H1 (cell line): ENCODE results near the gene LPXN. TPM values are rescaled to one million over a fixed set of nuclear protein-coding genes. Genes with fewer than 3 reads are reported as not detected.

Experiments
- CTCF ChIA-PET: fragments of 300-600 bp; sonication (Branson Sonifier 250); formaldehyde crosslinking; loops from one replicate; lab custom pipeline; 2021; ENCODE audit not compliant: partially characterized antibody; lab: Charles Lee
- POLR2A ChIA-PET: fragments of 300-600 bp; sonication (Branson Sonifier 250); formaldehyde crosslinking; loops from one replicate; lab custom pipeline; 2021; ENCODE audit warnings: inconsistent platforms; ENCODE audit not compliant: partially characterized antibody; lab: Charles Lee
- DNase-seq, 2 experiments: peaks; one replicate each; pipeline versions ENCODE4 v3.0.0 to v3.0.0-alpha.2; 2010 to 2022; ENCODE audit warnings: low spot score in 2 of 2, low read depth in 1 of 2, mixed read lengths in 1 of 2
- FAIRE-seq: peaks from 2 replicates; lab custom pipeline; 2011; peaks lifted over from hg19 to GRCh38; lab: Jason Lieb, UNC
- H2AFZ ChIP-seq: 2 replicates; pipeline ENCODE4 v1.8.1; 2012; ENCODE audit warnings: low read length, inconsistent platforms
- H2AK5ac ChIP-seq: 2 replicates; pipeline ENCODE4 v1.6.1; 2013; ENCODE audit warnings: low read depth, low read length
- H2BK120ac ChIP-seq: replicated peaks from 2 replicates; pipeline ENCODE3; 2013; ENCODE audit warnings: low read depth, low read length, inconsistent platforms
- H2BK12ac ChIP-seq: 2 replicates; pipeline ENCODE4 v1.6.1; 2013; ENCODE audit warnings: low read depth, low read length
- H2BK15ac ChIP-seq: 2 replicates; pipeline ENCODE4 v1.6.1; 2013; ENCODE audit warnings: low read length
- H2BK20ac ChIP-seq: 2 replicates; pipeline ENCODE4 v1.6.1; 2013; ENCODE audit warnings: low read length
- H2BK5ac ChIP-seq: 2 replicates; pipeline ENCODE4 v1.6.1; 2013; ENCODE audit warnings: low read depth, low read length
- H3K14ac ChIP-seq: 2 replicates; pipeline ENCODE4 v1.6.1; 2013; ENCODE audit warnings: inconsistent platforms; ENCODE audit not compliant: insufficient read length
- H3K18ac ChIP-seq: 2 replicates; pipeline ENCODE4 v1.6.1; 2013; ENCODE audit warnings: low read length; ENCODE audit errors: extremely low read depth
- H3K23ac ChIP-seq: 2 replicates; pipeline ENCODE4 v1.6.1; 2013; ENCODE audit warnings: inconsistent platforms; ENCODE audit not compliant: insufficient read length
- H3K23me2 ChIP-seq: 2 replicates; pipeline ENCODE4 v1.6.1; 2013; ENCODE audit warnings: low read depth, low read length
- H3K27ac ChIP-seq: 2 replicates; pipeline ENCODE4 v1.6.1; 2011; ENCODE audit warnings: low read depth, low read length, inconsistent platforms
- H3K27me3 ChIP-seq, 4 experiments: replicated peaks in 1 of 4; 1 replicate in 1 of 4; 2 replicates in 3 of 4; pipeline versions ENCODE4 v1.6.1 to v1.8.1; 2011 to 2013; ENCODE audit warnings: low read length in 3 of 4, mild to moderate bottlenecking in 3 of 4, inconsistent platforms in 2 of 4, mixed read lengths in 2 of 4, moderate library complexity in 1 of 4; ENCODE audit not compliant: control insufficient read depth in 3 of 4, insufficient read depth in 3 of 4; ENCODE audit errors: extremely low read depth in 1 of 4
- H3K36me3 ChIP-seq, 4 experiments: 2 replicates each; pipeline versions ENCODE4 v1.6.1 to v1.8.1; 2011 to 2013; ENCODE audit warnings: mild to moderate bottlenecking in 4 of 4, low read length in 3 of 4, moderate library complexity in 2 of 4, control low read depth in 1 of 4, inconsistent platforms in 1 of 4; ENCODE audit not compliant: insufficient read depth in 4 of 4, control insufficient read depth in 2 of 4
- H3K4ac ChIP-seq: replicated peaks from 2 replicates; pipeline ENCODE3; 2013; ENCODE audit warnings: low read length, low read depth, mixed read lengths, inconsistent platforms; ENCODE audit not compliant: insufficient read length
- H3K4me1 ChIP-seq, 4 experiments: replicated peaks in 1 of 4; 1 replicate in 1 of 4; 2 replicates in 3 of 4; pipeline versions ENCODE4 v1.6.1 to v1.8.1; 2011 to 2013; ENCODE audit warnings: low read length in 3 of 4, inconsistent platforms in 2 of 4, mixed read lengths in 1 of 4; ENCODE audit not compliant: insufficient read depth in 4 of 4, control insufficient read depth in 3 of 4
- H3K4me2 ChIP-seq, 2 experiments: 2 replicates each; pipeline versions ENCODE4 v1.6.1 to v1.8.1; 2011 to 2013; ENCODE audit warnings: low read depth in 2 of 2, low read length in 2 of 2, control low read depth in 1 of 2, inconsistent platforms in 1 of 2, mild to moderate bottlenecking in 1 of 2; ENCODE audit not compliant: insufficient read depth in 1 of 2
- H3K4me3 ChIP-seq, 4 experiments: fragments of 200-600, 300-600 bp in 1 of 4; sonication (generic), shearing (Covaris generic), sonication (Bioruptor Twin) in 1 of 4; 2 replicates each; pipeline versions ENCODE4 v1.5.1 to v1.8.1; 2011 to 2016; ENCODE audit warnings: low read length in 4 of 4, low read depth in 3 of 4, control low read depth in 2 of 4, inconsistent platforms in 2 of 4, mild to moderate bottlenecking in 2 of 4, mixed read lengths in 1 of 4, moderate library complexity in 1 of 4; ENCODE audit not compliant: insufficient read depth in 2 of 4; ENCODE audit errors: extremely low read depth in 1 of 4
- H3K56ac ChIP-seq: replicated peaks from 2 replicates; pipeline ENCODE3; 2013; ENCODE audit warnings: low read depth, mild to moderate bottlenecking, mixed read lengths, low read length, inconsistent platforms; ENCODE audit not compliant: insufficient read length
- H3K79me1 ChIP-seq: 2 replicates; pipeline ENCODE4 v1.6.1; 2013; ENCODE audit warnings: low read depth, low read length, control low read depth
- H3K79me2 ChIP-seq, 2 experiments: 2 replicates each; pipeline versions ENCODE4 v1.6.1 to v1.8.1; 2012 to 2013; ENCODE audit warnings: low read length in 2 of 2, mild to moderate bottlenecking in 2 of 2, inconsistent platforms in 1 of 2; ENCODE audit not compliant: insufficient read depth in 2 of 2, control insufficient read depth in 1 of 2
- H3K9ac ChIP-seq, 4 experiments: replicated peaks in 1 of 4; 1 replicate in 1 of 4; 2 replicates in 3 of 4; pipeline versions ENCODE4 v1.6.1 to v1.8.1; 2011 to 2013; ENCODE audit warnings: low read depth in 3 of 4, low read length in 3 of 4, control low read depth in 2 of 4, mild to moderate bottlenecking in 2 of 4, moderate library complexity in 2 of 4, inconsistent platforms in 1 of 4; ENCODE audit errors: extremely low read depth in 1 of 4
- H3K9me3 ChIP-seq, 2 experiments: 2 replicates each; pipeline versions ENCODE4 v1.6.1 to v1.8.1; 2012 to 2013; ENCODE audit warnings: mild to moderate bottlenecking in 2 of 2, moderate library complexity in 2 of 2, control low read depth in 1 of 2, inconsistent platforms in 1 of 2, low read depth in 1 of 2, low read length in 1 of 2, mixed read lengths in 1 of 2; ENCODE audit not compliant: insufficient read depth in 2 of 2
- H4K20me1 ChIP-seq, 2 experiments: replicated peaks in 1 of 2; 2 replicates each; pipeline versions ENCODE3 to v1.8.1; 2011 to 2013; ENCODE audit warnings: inconsistent platforms in 2 of 2, low read length in 2 of 2, mild to moderate bottlenecking in 1 of 2; ENCODE audit not compliant: insufficient read depth in 2 of 2, control insufficient read depth in 1 of 2
- H4K5ac ChIP-seq: 2 replicates; pipeline ENCODE4 v1.6.1; 2013; ENCODE audit warnings: low read length, low read depth, mixed read lengths, inconsistent platforms; ENCODE audit not compliant: insufficient read length
- H4K8ac ChIP-seq: 2 replicates; pipeline ENCODE4 v1.8.0; 2013; ENCODE audit warnings: mild to moderate bottlenecking, moderate library complexity, low read length, inconsistent platforms; ENCODE audit not compliant: insufficient read depth; ENCODE audit errors: extremely low read depth
- H4K91ac ChIP-seq: replicated peaks from 2 replicates; pipeline ENCODE3; 2013; ENCODE audit warnings: low read length, mixed read lengths, inconsistent platforms; ENCODE audit not compliant: insufficient read length
- BCL11A ChIP-seq, 2 experiments: IDR thresholded peaks; one replicate each; pipeline ENCODE4 v1.6.1; 2011; ENCODE audit warnings: low read depth in 2 of 2, low read length in 2 of 2, mild to moderate bottlenecking in 2 of 2
- CEBPB ChIP-seq: IDR thresholded peaks from 2 replicates; pipeline ENCODE4 v1.6.1; 2012; ENCODE audit warnings: low read depth, low read length
- EZH2 ChIP-seq: fragments of 200-600 bp; sonication (generic); IDR thresholded peaks from 2 replicates; pipeline ENCODE4 v1.7.1; 2012; ENCODE audit warnings: low read depth, mild to moderate bottlenecking, moderate library complexity, low read length, inconsistent platforms; ENCODE audit not compliant: severe bottlenecking
- JUN ChIP-seq: IDR thresholded peaks from 2 replicates; pipeline ENCODE4 v1.6.1; 2011; ENCODE audit warnings: low read depth, mild to moderate bottlenecking, improper control_type of control experiment, low read length
- POLR2A ChIP-seq, 2 experiments: IDR thresholded peaks; 1 replicate in 1 of 2; 2 replicates in 1 of 2; pipeline ENCODE4 v1.6.1; 2011; ENCODE audit warnings: low read depth in 2 of 2, low read length in 2 of 2, mild to moderate bottlenecking in 2 of 2; ENCODE audit errors: control extremely low read depth in 1 of 2
- POU5F1 ChIP-seq: IDR thresholded peaks from 2 replicates; pipeline ENCODE4 v1.6.1; 2011; ENCODE audit warnings: low read depth, mild to moderate bottlenecking, low read length, moderate library complexity
- SIN3A ChIP-seq, 2 experiments: IDR thresholded peaks in 1 of 2; conservative IDR thresholded peaks in 1 of 2; 2 replicates each; pipeline ENCODE4 v1.6.1; 2011 to 2012; ENCODE audit warnings: low read length in 2 of 2, improper control_type of control experiment in 1 of 2, low read depth in 1 of 2, mild to moderate bottlenecking in 1 of 2
- SIX5 ChIP-seq: IDR thresholded peaks from 2 replicates; pipeline ENCODE4 v1.6.1; 2011; ENCODE audit warnings: mild to moderate bottlenecking, low read depth, low read length
- SP2 ChIP-seq: IDR thresholded peaks from 2 replicates; pipeline ENCODE4 v1.6.1; 2012; ENCODE audit warnings: mild to moderate bottlenecking, low read length, inconsistent platforms
- TAF1 ChIP-seq: IDR thresholded peaks from 2 replicates; pipeline ENCODE4 v1.6.1; 2011; ENCODE audit warnings: mild to moderate bottlenecking, low read depth, low read length
- TBP ChIP-seq: IDR thresholded peaks from 2 replicates; pipeline ENCODE4 v1.6.1; 2011; ENCODE audit warnings: low read depth, low read length, improper control_type of control experiment
- TCF12 ChIP-seq: IDR thresholded peaks from 2 replicates; pipeline ENCODE4 v1.6.1; 2011; ENCODE audit warnings: low read depth, mild to moderate bottlenecking, low read length
- TEAD4 ChIP-seq: IDR thresholded peaks from 2 replicates; pipeline ENCODE4 v1.6.1; 2012; ENCODE audit warnings: low read depth, low read length, inconsistent platforms, mixed read lengths
- WGBS, 2 experiments: shearing (Covaris generic) in 1 of 2; methylation state at CpG; one replicate each; pipeline versions ENCODE4 v1.1.6 to v1.1.7; 2013 to 2015; ENCODE audit warnings: low lambda C conversion rate in 2 of 2, mixed read lengths in 2 of 2, inconsistent platforms in 1 of 2, low coverage in 1 of 2, missing lambda C conversion rate in 1 of 2; ENCODE audit not compliant: insufficient replicate concordance in 2 of 2, insufficient coverage in 1 of 2, insufficient read length in 1 of 2; ENCODE audit errors: extremely low coverage in 1 of 2, missing lambda C conversion rate in 1 of 2; 5-methylcytosine and 5-hydroxymethylcytosine counted together
- polyA plus RNA-seq, 7 experiments: library from polyadenylated mRNA; depleted of rRNA in 3 of 7; stranded (reverse) in 5 of 7; unstranded in 2 of 7; fragments of >200 nt in 5 of 7; fragments of 200-250 nt in 2 of 7; gene quantifications; 1 replicate in 5 of 7; 2 replicates in 1 of 7; 4 replicates in 1 of 7; pipeline versions ENCODE4 v1.2.1 to v1.2.3, GENCODE V29; 2011 to 2013; ENCODE audit warnings: missing spikeins in 2 of 7, mixed read lengths in 2 of 7
- total RNA-seq: library from RNA; stranded (reverse); fragmentation: NEBNext Ultra II Directional; extraction: Animal tissue kit (Norgen Biotek cat#: 25700); gene quantifications from 2 replicates; pipeline ENCODE4 v1.2.1, GENCODE V29; 2021

The LPXN gene
- total and polyA plus RNA-seq, 2 of the 8 experiments (the other 6 are each of a cell fraction or from before 2014, with no cell fraction given): 1.4 to 2.7 TPM

DNA sequence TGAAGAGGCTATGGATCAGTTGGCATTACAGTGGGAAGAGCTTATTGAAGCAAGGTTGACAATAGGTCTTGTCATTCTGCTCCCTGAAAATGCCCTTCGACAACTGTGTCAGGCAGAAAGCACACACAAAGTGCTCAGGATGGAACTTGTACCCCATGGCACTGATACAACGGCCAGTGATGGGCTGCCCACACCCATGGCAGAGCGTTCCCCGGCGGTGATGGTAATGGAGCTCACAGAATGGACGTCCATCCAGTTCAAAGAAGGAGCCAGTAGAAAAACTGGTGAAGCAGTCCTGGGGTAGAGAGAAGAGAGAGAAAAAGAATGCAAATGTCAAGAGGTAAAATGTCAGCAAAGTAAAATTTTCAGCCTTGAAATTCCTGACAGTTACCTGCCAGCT, 48.2 kb downstream of the LPXN start:
- CTCF ChIA-PET: interaction anchor here (1.0 to 2.3 kb wide), 3 partner anchors 13 to 709 kb away, joined by 4 to 8 read pairs (median 5); no protein-coding TSS in a partner anchor
- H3K27ac ChIP-seq: no peak overlapping the region
- no peak overlapping the region for H3K4me2 ChIP-seq
- H3K79me2 ChIP-seq: no peaks in the 10 kb centered on the region
- H2BK12ac ChIP-seq: no peak overlapping the region
- H3K14ac ChIP-seq: no peak overlapping the region
- no peak for DNase-seq
- no peaks in the 10 kb centered on the region for H4K20me1 ChIP-seq
- WGBS, 2 experiments: 82% methylated on average over 6 of the region's 6 CpGs; no CpG with 5 or more reads in 1 of the 2 experiments
- H2BK120ac ChIP-seq: no peak overlapping the region
- no peaks in the 10 kb centered on the region for H3K23me2 ChIP-seq
- H3K36me3 ChIP-seq: peaks cover 0 to 3% (median 0%) of the 10 kb centered on the region in 4 experiments; a peak in 1 of 8 replicates
- H2BK15ac ChIP-seq: no peak overlapping the region
- no peaks in the 10 kb centered on the region for H3K79me1 ChIP-seq
- H2AFZ ChIP-seq: no peak overlapping the region
- no peak overlapping the region for H2BK5ac ChIP-seq
- no peak overlapping the region for H4K5ac ChIP-seq
- peaks cover 0 to 3% (median 0%) of the 10 kb centered on the region in 4 experiments; a peak in 2 of 7 replicates for H3K4me1 ChIP-seq
- no peak for TF ChIP-seq EZH2
- TF ChIP-seq POLR2A (IDR thresholded peaks at IDR 0.05; ENCODE audit: control extremely low read depth in 1 of 2, low read depth in 2 of 2, low read length in 2 of 2): no peak
- no peak for TF ChIP-seq SP2
- TF ChIP-seq TBP: no peak
- no peak for TF ChIP-seq TEAD4
- TF ChIP-seq SIN3A (conservative IDR thresholded peaks at IDR 0.05 in 1 of 2, IDR thresholded peaks at IDR 0.05 in 1 of 2; ENCODE audit: low read depth in 1 of 2, low read length in 2 of 2): no peak
- TF ChIP-seq TAF1: no peak
- no peak for TF ChIP-seq POU5F1
- no peak for TF ChIP-seq SIX5
- TF ChIP-seq CEBPB: no peak
- TF ChIP-seq TCF12: no peak
- no peak for TF ChIP-seq JUN
- TF ChIP-seq BCL11A (IDR thresholded peaks at IDR 0.05; ENCODE audit: low read depth in 2 of 2, low read length in 2 of 2): no peak
- peaks cover 0 to 13% of the 10 kb centered on the region in 2 experiments; a peak in 1 of 4 replicates for H3K9me3 ChIP-seq
- no peak for FAIRE-seq
- H3K23ac ChIP-seq: no peak overlapping the region
- no peak overlapping the region for H3K18ac ChIP-seq
- H2BK20ac ChIP-seq: no peak overlapping the region
- POLR2A ChIA-PET: no interaction called here
- H3K56ac ChIP-seq: no peak overlapping the region
- H4K8ac ChIP-seq: no peak overlapping the region
- H3K4me3 ChIP-seq: no peak overlapping the region
- no peak overlapping the region for H3K4ac ChIP-seq
- no peak overlapping the region for H3K9ac ChIP-seq
- H3K27me3 ChIP-seq: no peaks in the 10 kb centered on the region
- H2AK5ac ChIP-seq: no peak overlapping the region
- H4K91ac ChIP-seq: no peak overlapping the region
